Effector memory CD4-positive, alpha-beta T cell (primary cell): ENCODE results near the gene VWA3A.
"Not testable (repeated sequence)": the region's sequence is repeated elsewhere in the genome, so short reads cannot be mapped to it uniquely, and the experiment has no call there.

Source experiments
- DNase-seq, 3 donors: peaks; one replicate each; pipeline ENCODE4 v3.0.0-alpha.2; 2020
- H3K27ac ChIP-seq: 2 replicates; pipeline ENCODE4 v1.7.0; 2013; ENCODE audit warnings: mild to moderate bottlenecking, low read length, moderate library complexity; ENCODE audit not compliant: insufficient read depth, poor library complexity, severe bottlenecking
- H3K27me3 ChIP-seq: replicated peaks from 2 replicates; pipeline ENCODE4 v1.7.0; 2013; ENCODE audit warnings: mild to moderate bottlenecking, low read length; ENCODE audit not compliant: insufficient read depth, control insufficient read depth, poor library complexity, severe bottlenecking
- H3K36me3 ChIP-seq: 2 replicates; pipeline ENCODE4 v1.7.0; 2013; ENCODE audit warnings: mild to moderate bottlenecking, low read length, moderate library complexity; ENCODE audit not compliant: control insufficient read depth, insufficient read depth
- H3K4me1 ChIP-seq: 2 replicates; pipeline ENCODE4 v1.7.0; 2013; ENCODE audit warnings: low read length, mild to moderate bottlenecking; ENCODE audit not compliant: control insufficient read depth, insufficient read depth, poor library complexity, severe bottlenecking
- H3K4me3 ChIP-seq: 2 replicates; pipeline ENCODE4 v1.7.0; 2013; ENCODE audit warnings: low read length, low read depth, mild to moderate bottlenecking; ENCODE audit not compliant: insufficient read depth, poor library complexity, severe bottlenecking
- H3K9me3 ChIP-seq: 2 replicates; pipeline ENCODE4 v1.7.0; 2013; ENCODE audit warnings: mild to moderate bottlenecking, low read length, moderate library complexity; ENCODE audit not compliant: control insufficient read depth
- total RNA-seq, 3 donors: gene quantifications; one replicate each; lab custom pipeline; 2026; lab: John Stamatoyannopoulos, UW

VWA3A gene, protein sequence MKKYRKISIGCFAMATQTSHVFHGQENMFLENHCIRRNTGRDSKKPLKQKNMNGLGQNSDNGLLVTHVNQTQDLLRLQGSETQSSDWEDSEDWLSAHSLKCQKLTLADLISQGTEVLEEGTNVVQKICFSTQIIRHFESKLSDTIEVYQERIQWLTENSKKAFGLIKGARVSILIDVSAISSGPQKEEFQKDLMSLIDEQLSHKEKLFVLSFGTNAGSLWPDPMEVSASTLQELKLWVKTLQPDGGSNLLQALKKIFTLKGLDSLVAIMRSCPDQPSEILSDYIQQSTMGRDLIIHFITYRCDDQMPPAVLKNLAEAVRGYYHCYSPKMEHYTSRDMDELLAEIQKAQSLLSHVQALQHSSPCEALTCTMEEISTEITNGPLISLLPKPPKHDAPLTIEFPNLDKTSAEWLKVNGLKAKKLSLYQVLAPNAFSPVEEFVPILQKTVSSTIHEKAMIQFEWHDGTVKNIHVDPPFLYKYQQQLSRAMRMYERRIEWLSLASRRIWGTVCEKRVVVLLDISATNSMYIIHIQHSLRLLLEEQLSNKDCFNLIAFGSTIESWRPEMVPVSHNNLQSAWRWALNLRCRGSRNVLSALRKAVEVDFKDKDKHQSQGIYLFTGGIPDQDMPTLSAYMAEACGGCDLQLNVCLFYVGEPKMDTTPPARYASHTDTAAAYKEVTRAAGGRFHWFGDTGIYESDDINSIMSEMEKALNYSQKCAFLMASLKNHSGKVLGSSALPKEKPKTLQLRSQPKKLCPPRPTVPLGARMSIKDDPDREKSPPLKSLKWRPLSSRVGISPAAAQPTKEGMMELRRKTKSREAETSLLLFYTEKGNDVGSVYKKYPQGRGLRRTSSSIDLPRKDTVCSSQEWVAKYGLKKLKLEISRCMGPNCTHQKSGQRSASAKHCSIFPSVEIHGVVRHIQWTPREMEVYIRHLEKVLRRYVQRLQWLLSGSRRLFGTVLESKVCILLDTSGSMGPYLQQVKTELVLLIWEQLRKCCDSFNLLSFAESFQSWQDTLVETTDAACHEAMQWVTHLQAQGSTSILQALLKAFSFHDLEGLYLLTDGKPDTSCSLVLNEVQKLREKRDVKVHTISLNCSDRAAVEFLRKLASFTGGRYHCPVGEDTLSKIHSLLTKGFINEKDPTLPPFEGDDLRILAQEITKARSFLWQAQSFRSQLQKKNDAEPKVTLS
- total RNA-seq = 0 to 0.58 (median 0.17) reads per million in 3 donors

DNA sequence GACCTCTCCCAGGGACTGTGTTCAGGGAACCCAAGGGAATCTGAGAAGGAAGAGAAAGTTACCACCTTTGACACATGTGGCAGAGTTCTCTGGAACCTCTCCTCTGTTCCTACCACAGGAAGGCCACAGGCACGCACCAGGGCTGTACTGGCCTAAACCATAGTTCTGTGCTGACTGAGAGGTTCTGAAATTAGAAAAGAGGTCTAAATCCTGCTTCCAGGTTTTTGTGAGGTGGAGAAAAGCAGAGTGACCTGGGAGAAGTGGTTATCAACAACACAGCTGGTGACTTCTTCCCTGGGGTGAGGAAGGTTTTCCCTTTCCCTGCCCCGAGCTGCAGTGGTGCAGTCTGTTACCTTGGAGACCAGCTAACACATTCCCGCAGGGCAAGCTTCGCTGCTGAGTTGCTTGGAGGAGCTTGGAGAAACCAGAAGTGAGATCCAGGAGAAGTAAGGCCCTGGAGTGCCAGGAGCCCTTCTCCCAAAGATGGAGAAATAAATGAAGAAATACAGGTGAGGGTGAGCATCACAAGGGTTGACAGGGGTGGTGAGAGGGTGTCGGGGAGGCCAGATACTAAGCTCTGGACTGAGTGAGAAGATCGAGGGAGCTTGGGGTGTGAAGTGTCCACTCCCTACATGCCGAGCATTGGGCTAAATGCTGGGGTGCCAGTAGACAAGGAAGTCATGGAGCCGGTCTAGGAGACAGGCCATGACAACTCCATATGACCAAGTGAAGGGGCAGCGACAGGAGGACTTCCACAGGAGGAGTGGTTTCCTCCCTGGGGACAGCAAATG, at the start of gene VWA3A:
Gene VWA3A, plus strand, starts transcription at position 399 of the 791 bp plus-strand sequence. Its CDS starts 97 bp downstream, at position 496.
- Histone ChIP-seq H3K4me1 (no peaks in the 10 kb centered on the region), H3K27me3 (no peaks in the 10 kb centered on the region), H3K36me3 (no peaks in the 10 kb centered on the region), H3K27ac (no peak within 1 kb of the TSS), H3K9me3 (no peaks in the 10 kb centered on the region), H3K4me3 (no peak within 1 kb of the TSS)
- no peak for DNase-seq

DNA sequence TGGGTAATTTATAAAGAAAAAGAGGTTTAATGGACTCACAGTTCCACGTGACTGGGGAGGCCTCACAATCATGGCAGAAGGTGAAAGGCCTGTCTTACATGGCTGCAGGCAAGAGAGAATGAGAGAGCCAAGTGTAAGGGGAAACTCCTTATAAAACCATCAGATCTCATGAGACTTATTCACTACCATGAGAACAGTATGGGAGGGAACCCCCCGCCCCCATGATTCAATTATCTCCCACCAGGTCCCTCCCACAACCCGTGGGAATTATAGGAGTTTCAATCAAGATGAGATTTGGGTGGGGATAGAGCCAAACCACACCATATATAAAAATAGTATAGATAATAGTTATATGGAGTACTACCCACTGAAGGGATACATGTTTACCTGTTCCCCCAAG, 48.5 kb upstream of the VWA3A start:
- not testable (repeated sequence) for H3K9me3 ChIP-seq, H3K36me3 ChIP-seq, H3K27me3 ChIP-seq, H3K4me3 ChIP-seq, H3K4me1 ChIP-seq, DNase-seq, H3K27ac ChIP-seq

DNA sequence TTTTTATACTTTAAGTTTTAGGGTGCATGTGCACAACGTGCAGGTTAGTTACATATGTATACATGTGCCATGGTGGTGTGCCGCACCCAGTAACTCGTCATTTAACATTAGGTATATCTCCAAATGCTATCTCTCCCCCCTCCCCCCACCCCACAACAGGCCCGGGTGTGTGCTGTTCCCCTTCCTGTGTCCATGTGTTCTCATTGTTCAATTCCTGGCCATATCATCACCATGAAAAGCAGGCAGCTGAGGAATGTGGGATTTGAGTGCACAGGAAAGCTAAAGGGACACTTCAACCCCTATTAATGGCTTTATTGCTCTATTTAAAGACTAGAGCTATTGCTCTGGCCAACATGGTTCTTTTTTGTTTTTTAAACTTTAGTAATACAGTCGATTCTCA, 46.5 kb upstream of the VWA3A start:
- not testable (repeated sequence) for H3K27ac ChIP-seq, DNase-seq, H3K4me3 ChIP-seq, H3K36me3 ChIP-seq, H3K4me1 ChIP-seq, H3K27me3 ChIP-seq, H3K9me3 ChIP-seq

DNA sequence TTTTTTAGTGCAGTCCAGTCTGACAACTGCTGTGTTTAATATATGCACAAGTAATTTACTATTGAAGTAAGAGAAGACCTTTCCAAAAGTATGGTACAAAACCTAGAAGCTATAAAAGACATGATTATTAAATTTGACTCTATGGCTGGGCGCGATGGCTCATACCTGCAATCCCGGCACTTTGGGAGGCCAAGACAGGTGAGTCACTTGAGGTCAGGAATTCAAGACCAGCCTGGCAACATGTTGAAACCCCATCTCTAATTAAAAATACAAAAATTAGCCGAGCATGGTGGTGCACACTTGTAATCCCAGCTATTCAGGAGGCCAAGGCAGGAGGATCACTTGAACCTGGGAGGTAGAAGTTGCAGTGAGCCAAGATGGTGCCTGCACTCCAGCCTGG, 41.4 kb upstream of the VWA3A start:
- Histone ChIP-seq H3K27ac (no peak overlapping the region), H3K4me1 (no peaks in the 10 kb centered on the region), H3K4me3 (no peak overlapping the region), H3K9me3 (no peaks in the 10 kb centered on the region), H3K27me3 (no peaks in the 10 kb centered on the region), H3K36me3 (peaks cover 4% of the 10 kb centered on the region)
- no peak for DNase-seq

DNA sequence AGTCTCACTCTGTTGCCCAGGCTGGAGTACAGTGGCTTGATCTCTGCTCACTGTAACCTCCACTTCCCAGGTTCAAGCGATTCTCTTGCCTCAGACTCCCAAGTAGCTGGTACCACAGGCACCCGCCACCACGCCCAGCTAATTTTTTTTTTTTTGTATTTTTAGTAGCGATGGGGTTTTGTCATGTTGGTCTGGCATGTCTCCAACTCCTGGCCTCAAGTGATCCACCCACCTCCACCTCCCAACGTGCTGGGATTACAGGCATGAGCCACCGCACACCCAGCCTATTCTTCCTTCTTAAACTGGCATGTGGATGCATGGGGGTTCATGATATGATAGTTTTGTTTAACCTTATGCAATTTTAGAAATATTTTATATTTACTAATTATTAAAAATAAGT, 39.4 kb upstream of the VWA3A start:
- Histone ChIP-seq H3K36me3 (peaks cover 4% of the 10 kb centered on the region), H3K27me3 (no peaks in the 10 kb centered on the region), H3K27ac (no peak overlapping the region), H3K4me3 (no peak overlapping the region), H3K4me1 (no peaks in the 10 kb centered on the region), H3K9me3 (no peaks in the 10 kb centered on the region)
- DNase-seq = no peak

DNA sequence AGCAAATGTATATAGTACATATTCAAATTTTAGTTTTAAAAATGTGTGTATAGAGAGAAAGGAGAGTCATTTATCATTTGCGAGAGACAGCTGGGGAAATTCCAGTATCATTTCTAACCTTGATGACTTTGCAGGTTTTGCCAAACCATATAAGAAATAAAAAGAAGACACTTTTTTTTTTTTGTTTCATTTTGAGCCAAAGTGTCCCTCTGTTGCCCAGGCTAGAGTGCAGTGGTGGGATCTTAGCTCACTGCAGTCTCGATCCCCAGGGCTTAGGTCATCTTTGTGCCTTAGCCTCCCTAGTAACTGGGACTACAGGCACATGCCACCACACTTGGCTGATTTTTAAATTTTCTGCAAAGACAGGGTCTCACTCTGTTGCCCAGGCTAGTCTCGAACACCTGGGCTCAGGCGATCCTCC, 38.4 kb upstream of the VWA3A start:
- Histone ChIP-seq H3K36me3 (peaks cover 4% of the 10 kb centered on the region), H3K4me1 (no peaks in the 10 kb centered on the region), H3K27ac (no peak overlapping the region), H3K27me3 (no peaks in the 10 kb centered on the region), H3K4me3 (no peak overlapping the region), H3K9me3 (no peaks in the 10 kb centered on the region)
- DNase-seq = no peak

DNA sequence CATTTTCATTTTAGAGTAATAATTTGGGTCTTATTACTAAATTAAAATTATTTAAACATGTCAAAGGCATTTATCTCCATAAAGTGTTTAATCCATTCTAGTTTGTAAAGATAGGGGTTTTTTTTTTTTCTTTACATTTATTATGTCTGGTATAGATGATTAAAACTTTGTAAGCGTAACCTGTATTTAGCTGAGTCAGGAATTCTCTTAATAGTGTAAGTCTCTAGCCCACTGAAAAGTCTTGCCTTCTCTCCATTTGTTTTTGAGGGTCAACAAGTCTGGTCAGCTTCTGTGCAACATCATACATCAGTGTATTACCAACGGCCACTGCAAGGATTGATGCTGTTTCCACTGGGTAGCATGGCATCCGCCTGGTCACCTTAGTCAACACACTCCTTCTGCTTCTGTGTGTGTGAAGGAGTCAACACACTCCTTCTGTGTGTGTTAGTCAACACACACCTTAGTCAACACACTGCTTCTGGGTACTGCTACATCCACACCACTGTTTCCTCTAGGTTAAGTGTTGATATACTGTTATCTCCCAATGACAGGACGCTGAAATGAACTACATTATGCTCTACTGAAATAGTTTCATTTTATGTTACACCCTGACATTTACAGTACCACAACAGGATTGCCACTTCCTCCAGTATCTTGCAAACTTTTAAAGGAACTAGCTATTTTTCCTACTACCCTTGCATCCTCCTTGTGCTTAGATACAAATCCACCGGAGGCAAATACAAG, 37.3 kb upstream of the VWA3A start:
- Histone ChIP-seq H3K27ac (no peak overlapping the region), H3K4me3 (no peak overlapping the region)

DNA sequence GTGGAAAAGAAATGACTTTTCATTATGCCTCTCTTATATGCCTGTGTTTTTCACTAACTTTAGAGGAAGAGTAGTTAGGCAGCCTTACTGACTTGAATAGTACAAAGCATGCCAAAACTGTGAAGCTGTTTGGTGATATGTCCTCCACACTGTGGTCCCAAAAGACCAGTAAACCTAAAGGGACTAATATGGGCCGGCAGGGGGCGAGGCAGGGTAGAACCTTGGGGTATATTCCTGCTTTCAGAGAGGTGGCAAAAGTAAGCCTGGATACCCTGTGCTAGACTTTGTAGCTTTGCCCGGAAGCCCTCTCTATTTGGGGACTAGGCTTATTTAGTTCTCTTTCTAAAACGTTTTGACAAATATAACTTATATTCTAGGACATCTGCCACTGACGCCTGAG, 36.5 kb upstream of the VWA3A start:
- Histone ChIP-seq H3K9me3 (no peaks in the 10 kb centered on the region), H3K4me1 (no peaks in the 10 kb centered on the region), H3K4me3 (no peak overlapping the region), H3K27ac (no peak overlapping the region), H3K27me3 (no peaks in the 10 kb centered on the region), H3K36me3 (peaks cover 4% of the 10 kb centered on the region)
- DNase-seq = no peak

More for the DNA sequence above, 37.3 kb upstream of the VWA3A start:
- no peaks in the 10 kb centered on the region for H3K27me3 ChIP-seq
- H3K4me1 ChIP-seq = no peaks in the 10 kb centered on the region
- DNase-seq = no peak
- H3K36me3 ChIP-seq = peaks cover 4% of the 10 kb centered on the region
- no peaks in the 10 kb centered on the region for H3K9me3 ChIP-seq
